GM18520 (cell line): ENCODE data around the gene DDX4.

Experiments used
- ATAC-seq: cut with Tn5 transposase; IDR thresholded peaks from one replicate; pipeline ENCODE4 v1.9.1; 2021; ENCODE audit not compliant: unreplicated experiment

DDX4 gene

DNA sequence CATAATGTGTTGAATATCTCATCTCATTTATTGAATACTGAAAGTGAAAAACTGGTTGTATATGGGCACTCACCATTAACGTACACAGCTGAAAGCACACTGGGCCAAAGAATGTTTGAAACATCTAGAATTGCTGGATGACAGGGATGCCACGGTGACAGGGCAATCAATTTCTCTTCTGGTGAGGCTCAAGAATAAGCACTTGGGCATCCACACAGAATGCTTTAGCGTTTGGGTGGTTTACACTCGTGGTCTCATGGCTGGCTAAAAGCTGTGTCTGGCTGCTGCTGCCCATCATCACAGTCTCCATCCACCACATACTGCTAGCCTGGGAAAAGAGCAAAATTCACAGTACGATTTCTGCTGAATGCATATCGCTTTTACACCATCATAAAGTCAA is 82.6 kb downstream of the DDX4 start:
- ATAC-seq: no peak

DNA sequence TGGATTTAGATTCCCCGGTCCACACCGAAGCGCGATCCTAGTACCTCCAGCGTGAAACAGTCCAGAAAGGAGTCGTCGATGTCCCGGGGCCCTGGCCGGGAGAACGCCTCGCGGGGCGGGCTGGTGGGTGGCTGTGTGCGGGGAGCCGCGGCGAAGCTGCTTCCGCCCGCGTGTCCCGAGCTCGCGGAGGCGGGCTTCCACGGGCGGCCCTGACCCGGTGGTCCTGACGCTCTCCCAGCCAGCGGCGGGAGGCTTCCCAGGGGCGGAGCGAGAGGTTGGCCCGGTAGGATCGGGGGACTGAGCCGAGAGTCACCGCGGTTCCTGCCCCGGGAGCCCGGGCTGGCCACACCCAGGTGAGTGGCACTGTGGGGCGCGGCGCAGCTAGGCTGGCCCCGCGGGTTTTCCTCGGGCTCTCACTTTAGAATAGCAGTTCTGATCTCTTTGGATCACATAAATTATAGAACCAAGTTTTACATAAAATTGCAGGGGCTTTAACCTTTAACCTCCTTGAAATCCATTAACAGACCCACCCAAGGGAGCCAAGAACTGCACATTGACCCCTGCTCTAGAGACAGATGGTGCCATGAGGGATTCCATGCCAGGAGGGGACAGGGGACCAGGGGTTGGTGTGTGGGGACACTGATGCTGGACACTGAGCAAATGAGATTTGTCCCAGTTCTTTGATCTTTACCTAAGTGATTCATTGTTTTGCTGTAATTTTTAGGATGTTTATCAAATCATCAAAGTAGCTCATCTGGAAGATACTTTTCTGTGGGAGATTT is 84.1 kb downstream of the DDX4 start:
- ATAC-seq: no peak

DNA sequence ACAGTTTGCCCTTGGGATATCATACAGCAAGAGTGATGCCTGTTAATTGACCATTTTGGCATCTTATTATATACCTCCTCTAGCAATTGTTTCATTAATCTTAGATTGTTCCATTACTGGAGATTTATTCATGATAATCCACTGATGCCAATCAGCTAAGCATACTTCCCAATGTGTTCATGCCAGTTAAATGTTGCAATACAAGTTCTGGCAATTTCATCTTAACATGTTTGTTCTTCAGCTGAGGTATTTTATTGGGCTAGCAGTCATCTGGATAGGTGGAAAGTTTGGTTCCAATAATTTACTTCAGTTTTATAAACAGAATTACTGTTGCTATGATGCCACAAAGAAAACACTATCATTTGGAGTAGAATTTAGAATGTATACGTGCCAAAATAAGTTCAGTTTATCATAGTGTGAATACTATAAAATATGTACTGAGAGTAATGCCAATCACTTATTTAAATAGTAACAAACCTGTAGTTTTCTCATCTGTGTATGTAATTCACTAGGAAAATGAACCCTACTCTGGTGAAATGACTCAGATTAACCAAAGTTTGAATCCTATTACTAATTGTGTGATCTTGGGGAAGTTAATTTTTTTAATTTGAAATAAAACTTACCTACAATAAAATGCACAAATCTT is 85.4 kb downstream of the DDX4 start:
- ATAC-seq: no peak

DNA sequence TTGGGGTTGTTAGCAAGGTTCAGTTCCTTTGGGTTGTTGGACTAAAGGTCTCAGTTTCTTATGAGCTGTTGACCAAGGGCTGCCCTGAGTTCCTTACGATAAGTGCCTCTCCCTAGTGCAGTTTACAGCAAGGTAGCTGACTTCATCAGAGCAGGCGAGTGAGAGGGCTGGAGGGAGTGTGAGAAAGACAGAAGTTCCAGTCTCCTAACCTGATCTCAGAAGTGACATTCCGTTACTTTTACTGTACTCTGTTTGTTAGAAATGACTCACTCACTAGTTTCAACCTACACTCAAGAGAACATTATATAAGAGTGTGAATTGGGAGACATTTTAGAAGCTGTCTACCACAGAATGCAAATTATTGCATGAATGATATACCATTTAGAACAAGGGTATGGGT is 92.1 kb downstream of the DDX4 start:
- ATAC-seq: peak; percentile 40

DNA sequence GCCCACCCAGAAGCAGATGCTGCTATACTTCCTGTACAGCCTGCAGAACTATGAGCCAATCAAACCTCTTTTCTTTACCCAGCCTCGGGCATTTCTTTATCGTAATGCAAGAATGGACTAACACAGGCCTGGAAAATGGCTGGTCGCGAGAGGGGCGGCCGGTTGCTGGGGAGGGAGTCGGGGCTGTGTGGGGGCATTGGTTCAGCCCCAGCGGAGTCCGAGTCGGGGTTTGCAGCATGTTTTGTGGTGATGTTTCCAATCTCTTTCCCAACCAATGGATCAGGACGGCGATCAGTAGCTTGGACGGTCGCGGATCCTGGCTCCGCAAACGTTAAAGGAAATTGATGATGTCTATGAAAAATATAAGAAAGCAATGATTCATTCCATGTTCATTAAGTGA is 94.6 kb downstream of the DDX4 start:
- ATAC-seq: no peak

DNA sequence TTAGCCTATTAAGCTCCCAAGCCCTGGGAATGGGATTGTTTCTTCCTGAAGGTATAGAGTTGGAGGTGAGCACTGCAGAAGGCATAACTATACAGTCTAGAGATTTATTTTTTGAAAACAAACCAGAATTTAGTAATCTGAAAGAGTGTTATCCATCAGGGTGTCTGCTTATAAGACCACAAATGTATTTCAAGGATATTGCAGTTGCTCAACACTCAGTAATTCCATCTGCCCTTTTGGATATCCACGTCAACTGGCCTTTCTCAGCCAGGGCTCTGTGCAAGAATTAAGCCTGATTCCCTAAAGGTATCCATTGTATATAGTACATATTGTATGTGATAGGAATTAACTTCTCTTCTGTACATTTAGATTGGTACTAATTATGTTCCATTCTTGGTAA is 98.3 kb downstream of the DDX4 start:
- ATAC-seq: no peak

DNA sequence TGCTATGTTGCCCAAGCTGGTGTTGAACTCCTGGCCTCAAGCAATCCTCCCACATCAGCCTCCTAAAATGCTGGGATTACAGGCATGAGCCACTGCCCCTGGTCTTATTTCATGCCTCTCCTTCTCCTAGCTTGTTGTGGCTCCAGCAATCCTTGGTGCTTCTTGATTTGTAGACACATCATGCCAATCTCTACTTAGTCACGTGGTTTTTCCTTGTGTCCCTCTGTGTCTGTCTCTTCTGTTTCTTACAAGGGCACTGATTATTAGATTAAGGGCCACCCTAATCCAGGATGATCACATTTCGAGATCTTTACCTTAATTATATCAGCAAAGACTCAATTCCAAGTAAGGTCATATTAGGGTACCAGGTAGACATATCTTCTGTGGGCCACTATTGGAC is 104.1 kb downstream of the DDX4 start:
- no peak for ATAC-seq

DNA sequence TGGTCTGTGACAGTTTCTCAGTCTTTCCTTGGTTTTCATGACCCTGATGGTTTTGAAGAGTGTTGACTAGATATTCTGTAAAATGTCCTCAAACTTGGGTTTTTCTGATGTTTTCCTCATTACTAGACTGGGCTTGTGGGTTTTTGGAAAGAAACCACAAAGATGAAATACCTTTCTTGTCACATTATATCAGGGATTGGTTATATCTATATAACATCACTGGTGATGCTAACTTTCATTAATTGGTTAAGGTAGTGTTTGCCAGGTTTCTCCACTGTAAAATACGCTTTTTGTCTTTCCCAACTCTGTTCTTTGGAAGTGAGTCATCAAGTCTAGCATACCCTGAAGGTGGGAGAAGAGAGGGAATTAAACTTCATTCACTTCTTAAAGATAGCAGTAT is 110.0 kb downstream of the DDX4 start:
- ATAC-seq: no peak

DNA sequence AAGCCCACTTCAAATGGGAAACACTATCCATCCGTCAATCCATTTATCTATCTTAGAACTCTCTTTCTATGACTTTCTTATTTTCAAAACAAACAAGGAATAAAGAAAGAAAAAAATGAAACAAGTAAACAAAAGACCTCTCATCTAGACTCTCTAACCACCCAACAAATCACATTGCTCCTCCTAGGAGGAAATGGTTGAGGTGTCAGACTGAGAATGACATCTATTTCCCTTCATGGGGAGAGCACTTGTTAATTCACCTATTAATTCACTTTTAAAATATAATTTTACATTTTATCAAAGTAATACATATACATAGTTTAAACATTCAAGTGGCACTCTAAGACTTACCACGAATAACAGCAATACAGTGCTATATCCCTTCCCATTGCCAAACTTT is 110.9 kb downstream of the DDX4 start:
- no peak for ATAC-seq

DNA sequence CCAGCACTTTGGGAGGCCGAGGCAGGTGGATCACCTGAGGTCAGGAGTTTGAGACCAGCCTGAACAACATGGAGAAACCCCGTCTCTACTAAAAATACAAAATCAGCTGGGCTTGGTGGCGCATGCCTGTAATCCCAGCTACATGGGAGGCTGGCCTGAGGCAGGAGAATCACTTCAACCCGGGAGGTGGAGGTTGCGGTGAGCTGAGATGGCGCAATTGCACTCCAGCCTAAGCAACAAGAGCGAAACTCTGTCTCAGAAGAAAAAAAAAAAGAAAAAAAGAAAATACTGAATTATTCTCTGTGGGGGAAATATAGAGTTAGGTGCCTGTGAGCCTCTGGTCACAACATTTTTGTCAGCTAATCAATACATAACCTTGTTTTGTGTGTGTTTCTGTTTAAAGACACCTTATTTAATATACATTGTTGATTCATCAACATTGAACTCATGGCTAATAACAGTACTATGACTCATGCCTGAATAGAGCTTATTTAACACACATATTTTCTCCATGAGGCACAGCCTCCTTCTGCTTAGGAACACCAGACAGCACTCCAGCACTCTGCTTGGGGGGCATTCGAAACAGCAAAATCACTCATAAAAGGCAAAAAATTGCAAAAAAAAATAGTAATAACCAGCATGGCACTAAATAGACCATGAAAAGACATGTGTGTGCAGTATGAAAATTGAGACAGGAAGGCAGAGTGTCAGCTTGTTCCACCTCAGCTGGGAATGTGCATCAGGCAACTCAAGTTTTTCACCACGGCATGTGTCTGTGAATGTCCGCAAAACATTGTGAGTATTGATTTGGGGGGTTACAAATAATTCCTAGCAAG is 113.2 kb downstream of the DDX4 start, which contains the start of gene IL31RA:
Gene IL31RA (plus strand): TSS at position 519 of the 836 bp plus-strand sequence. CDS start 214 bp downstream, at position 733.
- no peak for ATAC-seq

DNA sequence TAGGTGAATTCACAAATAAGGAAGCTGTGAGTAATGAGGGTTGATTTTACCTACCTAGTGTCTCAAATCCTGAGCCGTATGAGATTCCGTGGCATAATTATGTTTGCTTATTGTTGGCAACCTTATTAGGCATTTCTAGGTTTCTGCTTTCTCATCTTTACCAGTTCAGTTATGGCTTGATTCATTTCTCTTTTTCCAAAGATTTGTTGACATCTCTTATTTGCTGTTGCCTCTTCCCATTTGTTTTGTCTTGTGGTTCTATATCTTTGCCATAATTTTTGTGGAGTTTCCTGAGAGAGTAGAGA is 113.8 kb downstream of the DDX4 start:
- ATAC-seq: no peak

DNA sequence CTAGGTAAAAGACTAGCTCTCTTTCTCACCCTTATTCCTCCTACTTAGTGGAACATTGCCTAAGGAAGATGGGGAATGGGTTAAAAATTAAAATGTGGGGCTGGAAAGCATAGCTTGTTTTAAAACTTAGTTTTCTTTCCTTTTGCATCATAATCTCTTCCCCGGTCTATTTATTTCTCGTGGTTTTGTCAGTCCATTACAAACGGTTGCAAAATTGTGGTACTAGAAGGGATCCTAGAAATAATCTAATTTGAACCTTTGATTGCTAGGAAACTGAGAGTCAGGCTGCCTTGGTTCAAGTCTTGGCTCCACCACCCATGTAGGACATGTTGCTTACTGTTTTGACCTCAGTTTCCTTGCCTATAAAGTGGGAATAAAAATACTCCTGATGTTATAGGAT is 114.6 kb downstream of the DDX4 start:
- ATAC-seq: no peak

DNA sequence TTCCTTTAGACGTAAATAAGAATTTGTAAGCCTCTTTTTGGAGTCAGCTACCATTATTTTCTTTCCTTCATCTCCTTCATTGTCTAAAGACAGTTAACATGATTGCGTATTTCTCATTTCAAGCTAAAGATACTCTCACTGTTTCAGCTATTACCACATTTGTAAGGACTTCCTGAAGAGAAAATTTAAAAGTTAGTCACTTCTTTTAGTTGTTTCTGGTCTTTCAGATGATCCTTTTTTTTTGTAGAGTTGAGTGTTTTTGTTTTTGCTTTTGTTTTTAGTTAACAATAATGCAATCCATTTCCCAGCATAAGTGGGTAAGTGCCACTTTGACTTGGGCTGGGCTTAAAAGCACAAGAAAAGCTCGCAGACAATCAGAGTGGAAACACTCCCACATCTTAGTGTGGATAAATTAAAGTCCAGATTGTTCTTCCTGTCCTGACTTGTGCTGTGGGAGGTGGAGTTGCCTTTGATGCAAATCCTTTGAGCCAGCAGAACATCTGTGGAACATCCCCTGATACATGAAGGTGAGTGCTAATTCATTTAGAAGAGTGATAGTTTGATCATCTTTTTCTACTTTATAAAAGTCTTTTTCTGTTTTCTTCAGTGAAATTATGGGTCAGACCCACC is 115.3 kb downstream of the DDX4 start:
- ATAC-seq: no peak

DNA sequence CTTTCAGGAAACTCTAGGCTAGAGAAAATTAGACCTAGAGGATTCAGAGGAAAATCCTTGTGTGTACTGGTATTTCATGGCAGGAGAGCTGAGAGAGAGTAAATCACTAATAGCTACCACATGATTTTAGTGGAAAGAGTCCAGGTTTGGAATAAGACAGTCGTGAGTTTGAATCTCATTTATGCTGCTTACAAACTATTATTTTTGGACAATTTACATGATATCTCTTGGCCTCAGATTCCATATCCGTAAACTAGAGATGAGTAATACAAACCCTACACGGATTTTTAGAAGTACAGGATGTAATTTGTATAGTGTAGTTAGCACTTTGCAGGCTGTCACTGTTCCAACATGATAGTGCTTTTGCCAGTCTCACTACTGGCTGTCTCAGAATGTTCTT is 116.0 kb downstream of the DDX4 start:
- ATAC-seq: no peak

DNA sequence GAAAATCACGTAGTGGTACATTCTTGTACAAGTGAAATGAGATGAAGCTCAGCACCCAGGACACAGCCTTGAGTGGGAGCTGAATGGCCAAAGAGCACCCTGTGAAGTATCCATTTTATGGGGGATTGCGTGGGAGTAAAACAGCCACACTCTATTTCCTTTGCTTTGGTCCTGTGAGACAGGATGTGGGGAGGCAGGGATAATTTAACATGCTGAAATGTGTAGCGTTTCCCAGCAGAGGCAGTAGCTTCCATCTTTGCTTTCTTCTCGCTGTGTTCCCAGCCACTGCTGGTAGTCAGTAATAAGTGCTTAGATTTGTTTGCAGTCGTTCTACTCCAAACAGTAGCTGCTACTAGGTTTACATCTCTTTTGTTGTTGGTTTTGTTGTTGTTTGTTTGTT is 117.6 kb downstream of the DDX4 start:
- ATAC-seq: no peak

DNA sequence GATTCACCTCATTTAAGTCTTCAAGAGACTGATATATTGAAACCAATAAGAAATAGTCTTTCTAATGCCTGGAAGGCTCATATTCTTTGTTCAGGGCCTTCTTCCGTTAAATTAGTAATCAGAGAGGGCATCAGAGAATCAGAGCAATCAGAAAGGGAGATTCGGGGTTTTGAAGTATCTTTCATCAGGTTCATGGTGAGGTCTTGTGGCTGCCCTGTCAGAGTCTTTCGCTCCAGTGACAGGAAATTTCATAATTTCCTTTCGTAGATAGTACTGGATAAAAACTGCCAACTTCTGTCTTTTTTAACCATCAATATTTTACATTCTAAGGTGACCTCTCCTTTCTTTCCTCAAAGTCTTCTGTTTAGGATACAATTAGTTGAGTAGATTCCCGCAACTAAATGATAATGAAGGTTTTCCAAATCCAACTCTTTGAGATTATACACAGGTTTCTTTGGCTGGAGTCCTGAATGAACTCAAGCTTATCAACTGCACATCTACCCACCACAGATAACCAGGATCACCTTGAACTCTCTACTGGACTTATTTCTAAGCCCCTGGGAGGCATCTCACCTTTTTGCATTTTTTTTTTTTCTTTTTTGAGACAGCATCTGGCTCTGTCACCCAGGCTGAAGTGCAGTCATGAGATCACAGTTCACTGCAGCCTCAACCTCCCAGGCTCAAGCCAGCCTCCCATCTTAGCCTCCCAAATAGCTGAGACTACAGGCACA is 118.8 kb downstream of the DDX4 start:
- no peak for ATAC-seq

DNA sequence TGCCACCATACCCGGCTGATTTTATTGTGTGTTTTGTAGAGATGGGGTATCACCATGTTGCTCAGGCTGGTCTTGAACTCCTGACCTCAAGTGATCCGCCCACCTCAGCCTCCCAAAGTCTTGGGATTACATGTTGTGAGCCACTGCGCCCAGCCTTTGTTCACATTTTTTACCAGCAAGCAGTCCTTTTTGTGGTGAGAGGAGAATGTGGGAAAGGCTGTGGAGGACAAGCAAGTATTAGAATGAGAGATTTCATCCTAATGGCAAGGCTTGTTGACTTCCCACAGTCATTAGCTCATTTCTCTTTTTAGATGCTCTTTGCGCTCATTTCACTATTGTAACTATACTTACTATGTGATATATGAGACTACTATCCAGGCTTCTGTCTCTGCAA is 119.4 kb downstream of the DDX4 start:
- no peak for ATAC-seq

DNA sequence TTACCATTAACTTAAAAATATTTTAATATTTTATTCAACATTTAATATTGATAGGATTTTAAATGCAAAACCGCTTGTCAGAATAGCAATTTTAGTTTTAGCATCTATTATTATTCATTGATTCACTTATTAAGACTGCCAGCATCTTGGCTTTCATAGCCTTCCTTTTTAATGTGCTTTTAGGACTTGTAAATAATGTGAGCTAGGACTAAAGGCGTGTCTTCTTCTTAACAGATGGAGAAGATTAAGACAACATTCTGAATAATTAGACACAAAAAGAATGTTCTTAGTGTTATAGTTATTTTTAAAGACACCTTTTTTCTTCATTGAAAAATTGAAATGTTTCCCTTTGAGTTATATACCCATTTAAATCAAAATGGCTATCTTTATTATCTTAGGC is 120.2 kb downstream of the DDX4 start:
- no peak for ATAC-seq

DNA sequence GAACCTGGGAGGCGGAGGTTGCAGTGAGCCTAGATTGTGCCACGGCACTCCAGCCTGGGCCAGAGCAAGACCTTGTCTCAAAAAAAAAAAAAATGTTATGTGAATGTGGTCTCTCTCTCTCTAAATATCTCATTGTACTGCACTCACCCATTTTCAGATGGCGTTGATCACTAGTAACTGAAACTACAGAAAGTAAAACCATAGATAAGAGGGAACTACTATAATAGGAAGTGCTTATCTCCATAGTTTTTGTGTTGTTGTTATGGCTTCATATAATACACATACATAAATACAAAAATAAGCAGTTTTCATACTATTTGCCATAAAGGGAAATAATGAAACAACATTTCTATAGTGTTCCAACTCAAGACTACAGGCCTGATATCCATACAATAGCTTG is 122.4 kb downstream of the DDX4 start:
- no peak for ATAC-seq

DNA sequence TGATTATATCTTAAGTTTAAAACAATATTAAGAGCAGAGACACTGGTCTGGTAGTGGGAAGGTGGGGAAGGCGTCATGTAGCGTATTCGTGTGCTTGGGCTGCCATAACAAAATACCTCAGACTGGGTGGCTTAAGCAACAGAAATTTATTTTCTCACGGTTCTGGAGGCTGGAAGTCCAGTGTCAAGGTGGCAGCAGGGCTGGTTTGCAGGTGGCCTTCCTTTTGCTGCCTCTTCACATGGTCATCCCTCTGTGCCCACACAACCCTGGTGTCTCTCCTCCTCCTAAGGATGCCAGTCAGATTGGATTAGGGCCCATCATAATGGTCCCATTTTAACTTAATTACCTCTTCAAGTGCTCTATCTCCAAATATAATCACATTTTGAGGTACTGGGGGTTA is 122.8 kb downstream of the DDX4 start:
- ATAC-seq: no peak
